ENCODE results near the gene FANCI. TPM values are rescaled to one million over a fixed set of nuclear protein-coding genes. Genes with fewer than 3 reads are reported as not detected.

FANCI gene
- total and polyA plus RNA-seq, 2 of the 13 experiments (the other 11 are each of a cell fraction or from before 2014, with no cell fraction given), result 15.7 to 68.8 TPM

GRCh38 chr15:89334510-89335297, 90.9 kb downstream of the FANCI start, which contains the start of gene POLG (continued):
- TF ChIP-seq ZNF546 (CRISPR knock-in tag; conservative IDR thresholded peaks at IDR 0.05) (peak; percentile 81; the same call in 1 of the 2 replicates), ZNF547 (CRISPR knock-in tag; IDR thresholded peaks at IDR 0.05) (peak; percentile 96), ZNF576 (CRISPR knock-in tag; IDR thresholded peaks at IDR 0.05) (no peak), TEAD2 (CRISPR knock-in tag; IDR thresholded peaks at IDR 0.05) (no peak), POGZ (CRISPR knock-in tag; IDR thresholded peaks at IDR 0.05) (peak; percentile 83; the same call in 1 of the 2 replicates), BRD4 (CRISPR knock-in tag; IDR thresholded peaks at IDR 0.05) (peak; percentile 87), ZNF276 (CRISPR knock-in tag; IDR thresholded peaks at IDR 0.05; ENCODE audit: low read depth) (peak; percentile 58; the same call in 1 of the 2 replicates), SAFB2 (CRISPR knock-in tag; IDR thresholded peaks at IDR 0.05; ENCODE audit: borderline replicate concordance, low read depth) (no peak), HHEX (CRISPR knock-in tag; IDR thresholded peaks at IDR 0.05) (no peak), ZNF766 (CRISPR knock-in tag; IDR thresholded peaks at IDR 0.05; ENCODE audit: borderline replicate concordance) (peak; percentile 72), ZNF776 (CRISPR knock-in tag; IDR thresholded peaks at IDR 0.05) (no peak; the same call in 1 of the 2 replicates), KLF12 (CRISPR knock-in tag; IDR thresholded peaks at IDR 0.05; ENCODE audit: borderline replicate concordance) (peak; percentile 86; the same call in 1 of the 2 replicates), ZBTB20 (CRISPR knock-in tag; IDR thresholded peaks at IDR 0.05; ENCODE audit: borderline replicate concordance, low read depth) (peak; percentile 37; the same call in 1 of the 2 replicates), CEBPZ (IDR thresholded peaks at IDR 0.05; ENCODE audit: low read length) (no peak), NR1H2 (CRISPR knock-in tag; IDR thresholded peaks at IDR 0.05; ENCODE audit: borderline replicate concordance, low read depth) (no peak), ZNF597 (CRISPR knock-in tag; IDR thresholded peaks at IDR 0.05) (peak; percentile 65; the same call in 1 of the 2 replicates), NAIF1 (CRISPR knock-in tag; IDR thresholded peaks at IDR 0.05; ENCODE audit: borderline replicate concordance) (peak; percentile 95), HMG20A (CRISPR knock-in tag; IDR thresholded peaks at IDR 0.05; ENCODE audit: borderline replicate concordance) (peak; percentile 46; the same call in 1 of the 2 replicates), MAZ (IDR thresholded peaks at IDR 0.05; ENCODE audit: borderline replicate concordance, low read depth, low read length) (peak; percentile 47; the same call in 1 of the 2 replicates), MAZ (CRISPR knock-in tag; IDR thresholded peaks at IDR 0.05; ENCODE audit: low read depth) (peak; percentile 84)

All from HepG2 (cell line).